Subcutaneous adipose tissue (tissue), 4 donors: Measurements from ENCODE around the gene NCAPD2. TPM values are rescaled to one million over a fixed set of nuclear protein-coding genes. Genes with fewer than 3 reads are reported as not detected.

Experiments
- total RNA-seq, 4 donors: library from RNA; depleted of rRNA; stranded (reverse); fragments of >200 nt; gene quantifications; one replicate each; pipeline ENCODE4 v1.1.0, GENCODE V29; 2016
- TF ChIP-seq, protein P1 (sequence below): fragments of 450-650 bp; IDR thresholded peaks from one replicate; pipeline ENCODE4 v1.5.1; 2016; ENCODE audit warnings: low read depth, mild to moderate bottlenecking, control low read depth, antibody characterized with exemption, moderate library complexity

NCAPD2 gene
- total RNA-seq, 4 donors from 2014 or later = 10.8 to 25.2 (median 16.9) TPM

DNA sequence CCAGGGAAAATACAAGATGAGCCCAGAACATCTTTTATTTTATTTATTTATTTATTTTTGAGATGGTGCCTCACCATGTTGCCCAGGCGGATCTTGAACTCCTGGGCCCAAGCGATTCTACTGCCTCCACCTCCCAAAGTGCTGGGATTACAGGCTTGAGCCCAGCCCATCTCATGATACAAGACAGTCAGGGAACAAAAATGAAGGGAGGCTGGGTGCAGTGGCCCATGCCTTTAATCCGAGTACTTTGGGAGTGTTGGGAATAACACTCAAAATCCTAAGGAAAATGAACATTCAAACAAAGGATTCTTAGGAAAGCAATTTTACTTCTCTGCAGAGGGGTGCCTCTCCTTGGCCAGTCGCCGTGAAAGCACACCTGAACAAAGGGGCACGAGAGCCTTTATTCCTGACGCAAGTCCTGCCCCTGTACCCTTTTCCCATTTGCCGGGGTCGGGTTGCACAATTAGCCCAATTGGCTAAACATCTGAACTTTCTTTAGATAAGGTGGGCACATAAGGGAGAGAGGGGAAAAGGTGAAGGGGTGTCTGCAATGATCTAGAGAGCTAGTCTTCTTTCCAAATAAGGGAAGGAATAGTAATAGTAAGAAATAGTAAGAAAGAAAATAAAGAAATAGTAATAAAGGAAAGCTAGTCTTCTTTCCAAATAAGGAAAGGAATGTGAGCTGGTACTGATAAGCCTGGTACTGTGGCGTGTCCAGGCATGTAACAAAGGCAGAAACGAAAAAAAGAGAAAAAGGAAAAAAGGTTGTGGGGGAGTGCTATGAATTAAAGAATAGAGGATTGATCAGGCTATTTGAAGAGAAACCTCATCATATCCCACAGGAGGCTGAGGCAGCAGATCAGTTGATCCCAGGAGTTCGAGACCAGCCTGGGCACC lies 13.4 kb downstream of the NCAPD2 start:
- TF ChIP-seq, protein P1, sequence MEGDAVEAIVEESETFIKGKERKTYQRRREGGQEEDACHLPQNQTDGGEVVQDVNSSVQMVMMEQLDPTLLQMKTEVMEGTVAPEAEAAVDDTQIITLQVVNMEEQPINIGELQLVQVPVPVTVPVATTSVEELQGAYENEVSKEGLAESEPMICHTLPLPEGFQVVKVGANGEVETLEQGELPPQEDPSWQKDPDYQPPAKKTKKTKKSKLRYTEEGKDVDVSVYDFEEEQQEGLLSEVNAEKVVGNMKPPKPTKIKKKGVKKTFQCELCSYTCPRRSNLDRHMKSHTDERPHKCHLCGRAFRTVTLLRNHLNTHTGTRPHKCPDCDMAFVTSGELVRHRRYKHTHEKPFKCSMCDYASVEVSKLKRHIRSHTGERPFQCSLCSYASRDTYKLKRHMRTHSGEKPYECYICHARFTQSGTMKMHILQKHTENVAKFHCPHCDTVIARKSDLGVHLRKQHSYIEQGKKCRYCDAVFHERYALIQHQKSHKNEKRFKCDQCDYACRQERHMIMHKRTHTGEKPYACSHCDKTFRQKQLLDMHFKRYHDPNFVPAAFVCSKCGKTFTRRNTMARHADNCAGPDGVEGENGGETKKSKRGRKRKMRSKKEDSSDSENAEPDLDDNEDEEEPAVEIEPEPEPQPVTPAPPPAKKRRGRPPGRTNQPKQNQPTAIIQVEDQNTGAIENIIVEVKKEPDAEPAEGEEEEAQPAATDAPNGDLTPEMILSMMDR = no peak

DNA sequence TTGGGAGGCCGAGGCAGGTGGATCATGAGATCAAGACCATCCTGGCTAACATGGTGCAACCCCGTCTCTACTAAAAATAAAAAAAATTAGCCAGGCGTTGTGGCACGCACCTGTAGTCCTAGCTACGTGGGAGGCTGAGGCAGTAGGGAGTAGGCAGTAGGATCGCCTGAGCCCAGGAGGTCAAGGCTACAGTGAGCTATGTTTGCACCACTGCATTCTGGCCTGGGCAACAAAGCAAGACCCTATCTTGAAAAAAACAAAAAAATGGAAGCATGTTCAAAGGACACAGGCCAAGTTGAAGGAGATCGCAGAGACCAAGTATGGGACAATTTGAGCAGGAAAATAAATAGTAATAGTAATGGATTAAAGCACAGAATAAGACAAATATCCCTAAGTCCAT lies 14.2 kb downstream of the NCAPD2 start:
- TF ChIP-seq, protein P1 = no peak

DNA sequence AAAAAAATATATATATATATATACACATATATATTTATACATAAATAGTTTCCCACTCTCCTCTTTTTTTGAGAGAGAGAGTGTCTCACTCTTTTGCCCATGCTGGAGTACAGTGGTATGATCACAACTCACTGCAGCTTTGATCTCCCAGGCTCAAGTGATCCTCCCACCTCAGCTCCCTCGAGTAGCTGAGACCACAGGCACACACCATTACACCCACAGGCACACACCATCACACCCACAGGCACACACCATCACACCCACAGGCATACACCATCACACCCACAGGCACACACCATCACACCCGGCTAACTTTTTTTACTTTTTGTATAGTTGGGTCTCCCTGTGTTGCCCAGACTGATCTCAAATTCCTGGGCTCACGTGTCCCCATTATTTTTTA lies 26.3 kb downstream of the NCAPD2 start:
- TF ChIP-seq, protein P1 = no peak

DNA sequence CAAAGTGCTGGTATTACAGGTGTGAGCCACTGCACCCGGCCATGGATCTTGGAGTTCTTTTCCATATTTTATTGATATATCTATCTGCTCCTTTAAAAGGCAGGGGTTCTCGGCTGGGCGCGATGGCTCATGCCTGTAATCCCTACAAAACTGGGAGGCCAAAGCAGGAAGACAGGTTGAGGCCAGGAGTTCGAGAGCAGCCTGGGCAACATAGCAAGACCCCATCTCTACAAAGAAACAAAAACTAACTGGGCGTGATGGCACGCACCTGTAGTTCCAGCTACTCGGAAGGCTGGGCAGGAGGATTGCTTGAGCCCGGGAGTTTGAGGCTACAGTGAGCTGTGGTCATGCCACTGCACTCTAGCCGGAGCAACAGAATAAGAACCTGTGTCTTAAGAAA lies 28.3 kb downstream of the NCAPD2 start:
- TF ChIP-seq, protein P1 = no peak

DNA sequence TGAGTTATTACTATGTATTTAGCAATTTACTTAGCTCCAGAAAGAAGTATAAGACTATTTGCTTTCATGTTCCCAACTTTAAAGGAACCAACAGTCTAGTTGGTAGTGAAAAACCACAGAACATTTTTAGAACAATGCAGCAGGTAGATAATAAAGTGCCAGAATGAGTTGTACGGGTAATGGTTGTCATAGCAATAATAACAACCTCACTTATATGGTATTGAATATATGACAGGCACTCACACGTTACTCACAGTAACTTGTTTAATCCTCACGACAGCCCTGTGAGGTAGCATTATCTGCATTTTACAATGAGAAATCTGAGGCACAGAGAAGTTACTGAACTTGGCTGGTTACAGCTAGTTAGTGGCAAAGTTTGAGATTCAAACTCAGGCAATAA lies 29.8 kb downstream of the NCAPD2 start:
- TF ChIP-seq, protein P1 = no peak

DNA sequence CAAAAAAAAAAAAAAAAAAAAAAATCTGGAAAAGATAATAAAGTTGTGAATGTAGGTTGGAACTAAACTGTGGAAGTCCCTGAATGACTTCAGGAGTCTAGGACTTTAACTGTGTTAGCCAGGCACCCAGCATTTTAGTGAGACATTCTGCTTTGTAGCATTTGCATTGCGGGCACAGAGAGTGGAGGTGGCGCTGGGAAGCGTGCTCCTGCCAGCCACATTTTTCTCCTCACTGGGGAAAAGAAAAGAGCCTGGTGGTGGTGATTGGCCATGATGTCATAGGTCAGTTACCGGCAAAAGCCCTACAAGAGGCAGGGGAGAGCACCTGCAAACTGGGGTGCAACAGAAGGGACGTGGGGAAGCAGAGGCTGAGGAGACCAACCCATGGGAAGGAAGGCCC lies 30.7 kb downstream of the NCAPD2 start:
- TF ChIP-seq, protein P1 = no peak

DNA sequence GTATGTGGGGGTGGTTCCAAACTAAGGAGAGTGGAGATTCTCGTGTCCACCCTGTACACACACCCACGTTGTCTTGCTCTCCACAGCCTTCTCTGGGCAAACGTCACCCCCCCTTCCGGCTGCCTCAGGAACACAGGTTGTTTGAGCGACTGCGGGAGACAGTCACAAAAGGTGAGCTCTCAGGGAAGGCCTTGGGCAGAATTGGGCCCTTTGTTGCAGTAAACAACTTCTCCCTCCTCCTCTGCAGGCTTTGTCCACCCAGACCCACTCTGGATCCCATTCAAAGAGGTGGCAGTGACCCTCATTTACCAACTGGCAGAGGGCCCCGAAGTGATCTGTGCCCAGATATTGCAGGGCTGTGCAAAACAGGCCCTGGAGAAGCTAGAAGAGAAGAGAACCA lies 32.3 kb downstream of the NCAPD2 start:
- TF ChIP-seq, protein P1 = no peak
